ENCODE results near the gene WASL. TPM values are rescaled to one million over a fixed set of nuclear protein-coding genes. Genes with fewer than 3 reads are reported as not detected.

Gene WASL
- total and polyA plus RNA-seq, 2 of the 13 experiments (the other 11 are each of a cell fraction or from before 2014, with no cell fraction given): 7.9 to 12.8 TPM

GRCh38 chr7:123639631-123640030 is 109.2 kb downstream of the WASL start (continued):
- no peak for TF ChIP-seq PRDM15 (CRISPR knock-in tag; IDR thresholded peaks at IDR 0.05)
- TF ChIP-seq KAT8 (CRISPR knock-in tag; IDR thresholded peaks at IDR 0.05): no peak

GRCh38 chr7:123637878-123638277 is 110.9 kb downstream of the WASL start:
- DNase-seq (ENCODE audit: low spot score) (no peak), FAIRE-seq (no peak), ATAC-seq (no peak)
- no peak overlapping the region for H3K27ac ChIP-seq (ENCODE audit: extremely low read length, insufficient read depth, low read length)
- no TSS peak for BruUV-seq (replicated peaks)
- in situ Hi-C loops (cut with HindIII; ENCODE audit: extremely low pct_ligation_motif_present, low pct_unique_long_range_greater_than_20kb) (loop anchor here (10.0 kb wide), 1 partner anchor 227 kb away; no protein-coding TSS in a partner anchor), intact Hi-C loops (cut with micrococcal nuclease; ENCODE audit: unreplicated experiment) (no loop called here)
- POLR2A ChIA-PET: no interaction called here
- H3K4me1 ChIP-seq (ENCODE audit: insufficient read depth, low read length): no peaks in the 10 kb centered on the region
- CTCF ChIA-PET (ENCODE audit: low intra/inter-chr PET ratio, low total read pairs): no interaction called here
- no peaks in the 10 kb centered on the region for H3K36me3 ChIP-seq (replicated peaks in 1 of 2; ENCODE audit: control insufficient read depth in 1 of 2, insufficient read depth in 2 of 2, low read length in 2 of 2)
- 29% methylated on average over 2 of the region's 2 CpGs for WGBS (ENCODE audit: low lambda C conversion rate)
- H3K9me3 ChIP-seq (ENCODE audit: low read length): no peaks in the 10 kb centered on the region
- H3K79me2 ChIP-seq (ENCODE audit: insufficient read depth, low read length): no peaks in the 10 kb centered on the region
- H3K4me2 ChIP-seq (ENCODE audit: low read depth, low read length): no peak overlapping the region
- H3K27me3 ChIP-seq (ENCODE audit: control insufficient read depth in 1 of 2, insufficient read depth in 2 of 2, low read length in 2 of 2): no peaks in the 10 kb centered on the region
- H3K4me3 ChIP-seq (replicated peaks in 1 of 3; ENCODE audit: insufficient read depth in 1 of 3, low read depth in 2 of 3, low read length in 3 of 3): no peak overlapping the region
- no peak overlapping the region for H2AFZ ChIP-seq (ENCODE audit: low read length)
- no peaks in the 10 kb centered on the region for H4K20me1 ChIP-seq (ENCODE audit: insufficient read depth, low read length)
- no peak overlapping the region for H3K9ac ChIP-seq (ENCODE audit: insufficient read depth, low read depth, low read length)
- TF ChIP-seq RORA (CRISPR knock-in tag; IDR thresholded peaks at IDR 0.05) (no peak), ZNF574 (CRISPR knock-in tag; IDR thresholded peaks at IDR 0.05) (no peak)
